Effector memory CD8-positive, alpha-beta T cell (primary cell): ENCODE data around the gene ANKRD28.
A peak's percentile ranks its signal among the peaks of the same experiment; 100 is the strongest.
"Not testable (repeated sequence)": the region's sequence is repeated elsewhere in the genome, so short reads cannot be mapped to it uniquely, and the experiment has no call there.

Experiments used
- ATAC-seq: fragments of 150-1000 bp; cut with Tn5 transposase; replicated peaks from 2 replicates; pipeline ENCODE4 v1.10.0; 2021; ENCODE audit warnings: mild to moderate bottlenecking, moderate library complexity
- DNase-seq, 3 experiments: peaks; one replicate each; pipeline ENCODE4 v3.0.0; 2021
- H3K27ac Mint-ChIP-seq, 2 donors: one replicate each; pipeline ENCODE4 v1.8.0; 2022; ENCODE audit warnings: mild to moderate bottlenecking in 2 of 2, mixed read lengths in 2 of 2, moderate library complexity in 2 of 2
- H3K27me3 Mint-ChIP-seq, 2 donors: one replicate each; pipeline ENCODE4 v1.8.0; 2022; ENCODE audit warnings: mixed read lengths in 2 of 2
- H3K36me3 Mint-ChIP-seq: one replicate; pipeline ENCODE4 v1.8.0; 2022; ENCODE audit warnings: mild to moderate bottlenecking, moderate library complexity, mixed read lengths; ENCODE audit not compliant: insufficient read depth
- H3K4me1 Mint-ChIP-seq, 2 donors: one replicate each; pipeline ENCODE4 v1.8.0; 2022; ENCODE audit warnings: low read depth in 2 of 2, mixed read lengths in 2 of 2
- H3K4me3 Mint-ChIP-seq, 2 donors: one replicate each; pipeline ENCODE4 v1.8.0; 2022; ENCODE audit warnings: mild to moderate bottlenecking in 2 of 2, mixed read lengths in 2 of 2, moderate library complexity in 2 of 2
- H3K9me3 Mint-ChIP-seq, 2 donors: one replicate each; pipeline ENCODE4 v1.8.0; 2022; ENCODE audit warnings: mixed read lengths in 2 of 2

ANKRD28 gene

DNA sequence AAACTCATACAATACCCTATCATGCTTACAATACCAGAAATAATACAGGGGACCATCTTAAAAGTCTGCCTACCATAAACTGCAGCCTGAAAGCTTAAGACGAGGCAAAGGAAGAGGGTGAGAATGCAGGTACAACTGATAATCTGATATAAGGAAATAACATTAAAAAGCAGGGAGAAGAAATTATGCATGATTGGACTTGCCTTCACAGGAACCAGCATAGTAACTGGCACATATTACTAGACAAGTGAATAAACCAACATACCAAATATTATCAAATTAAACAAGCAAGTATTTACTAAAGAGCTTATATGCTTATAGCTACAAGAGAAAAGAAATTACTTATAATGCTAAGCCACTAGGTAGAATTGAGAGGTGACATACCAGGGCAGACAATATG, 18.7 kb downstream of the ANKRD28 start:
- H3K36me3 Mint-ChIP-seq = peaks cover 43% of the 10 kb centered on the region
- H3K4me1 Mint-ChIP-seq = peaks cover 19 to 20% of the 10 kb centered on the region in 2 donors
- no peak overlapping the region for H3K27ac Mint-ChIP-seq
- H3K27me3 Mint-ChIP-seq = no peaks in the 10 kb centered on the region
- DNase-seq (no peak), ATAC-seq (no peak)
- no peaks in the 10 kb centered on the region for H3K9me3 Mint-ChIP-seq
- H3K4me3 Mint-ChIP-seq = no peak overlapping the region

DNA sequence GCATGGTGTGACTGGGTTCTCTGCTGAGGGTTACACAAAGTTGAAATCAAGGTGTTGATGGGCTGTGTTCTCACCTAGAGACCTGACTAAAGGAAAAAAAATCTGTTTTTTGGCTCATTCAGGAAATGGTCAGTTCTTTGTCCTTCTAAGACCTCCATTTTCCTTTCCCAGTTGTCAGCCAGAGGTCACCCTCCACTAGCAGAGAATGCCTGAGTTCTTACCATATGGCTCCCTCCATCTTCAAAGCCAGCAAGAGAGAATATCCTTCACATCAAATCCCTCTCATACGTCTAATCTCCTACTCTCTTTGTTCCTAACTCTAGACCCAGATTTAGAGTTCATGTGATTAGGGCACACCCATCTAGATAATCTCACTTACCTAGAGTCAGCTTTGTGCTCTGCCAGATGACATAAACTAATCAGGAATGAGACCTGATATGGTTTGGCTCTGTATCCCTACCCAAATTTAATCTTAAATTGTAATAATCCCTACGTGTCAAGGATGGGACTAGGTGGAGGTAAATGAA, 19.4 kb downstream of the ANKRD28 start:
- no peaks in the 10 kb centered on the region for H3K27me3 Mint-ChIP-seq

DNA sequence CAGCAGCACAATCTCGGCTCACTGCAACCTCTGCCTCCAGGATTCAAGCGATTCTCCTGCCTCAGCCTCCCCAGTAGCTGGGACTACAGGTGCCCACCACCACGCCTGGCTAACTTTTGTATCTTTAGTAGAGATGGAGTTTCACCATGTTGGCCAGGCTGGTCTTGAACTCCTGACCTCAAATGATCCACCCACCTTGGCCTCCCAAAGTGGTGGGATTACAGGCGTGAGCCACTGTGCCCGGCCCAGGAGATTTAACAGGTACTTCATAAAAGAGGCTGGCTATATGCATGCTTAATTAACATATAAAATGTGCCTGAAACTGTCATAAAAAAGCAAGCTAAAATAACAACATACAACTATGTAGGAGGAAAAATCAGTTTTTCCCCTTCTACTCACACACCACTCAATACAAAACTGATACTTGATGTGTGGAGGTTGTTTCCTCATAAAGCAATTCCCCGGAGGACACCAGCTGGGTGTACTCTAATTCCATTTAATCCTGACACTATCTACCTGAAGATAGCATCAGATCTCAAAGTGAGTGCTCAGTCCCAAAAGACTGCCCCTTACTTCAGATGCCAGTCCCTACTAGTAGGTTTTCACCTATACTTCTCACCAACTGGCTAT, 22.7 kb downstream of the ANKRD28 start:
- Mint-ChIP-seq H3K4me1 (peaks cover 26 to 28% of the 10 kb centered on the region in 2 donors), H3K27ac (peak overlapping the region in 1 of 2 donors; percentile 38), H3K36me3 (peaks cover 33% of the 10 kb centered on the region), H3K4me3 (peak overlapping the region in 1 of 2 donors; percentile 10)
- H3K27me3 Mint-ChIP-seq, ATAC-seq, H3K9me3 Mint-ChIP-seq, DNase-seq: not testable (repeated sequence)

More for the DNA sequence above, 19.4 kb downstream of the ANKRD28 start:
- peaks cover 41% of the 10 kb centered on the region for H3K36me3 Mint-ChIP-seq
- H3K4me1 Mint-ChIP-seq = peaks cover 18 to 25% of the 10 kb centered on the region in 2 donors
- ATAC-seq = peak; percentile 16
- no peak for DNase-seq
- no peak overlapping the region for H3K4me3 Mint-ChIP-seq
- H3K27ac Mint-ChIP-seq = peak overlapping the region in 1 of 2 donors; percentile 18
- H3K9me3 Mint-ChIP-seq = no peaks in the 10 kb centered on the region

DNA sequence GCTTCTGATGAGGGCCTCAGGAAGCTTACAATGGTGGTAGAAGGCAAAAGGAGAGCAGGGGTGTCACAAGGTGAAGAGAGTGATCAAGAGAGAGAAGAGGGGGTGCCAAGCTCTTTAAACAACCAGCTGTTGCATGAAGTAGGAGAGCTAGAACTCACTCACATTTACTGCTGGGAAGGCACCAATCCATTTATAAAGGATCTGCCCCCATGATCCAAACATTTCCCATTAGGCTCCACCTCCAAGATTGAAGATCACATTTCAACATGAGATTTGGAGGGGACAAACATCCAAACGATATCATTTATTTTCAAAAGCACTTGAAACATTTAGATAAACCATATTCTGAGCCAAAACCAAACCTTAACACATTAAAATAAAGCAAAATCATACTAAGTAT, 26.3 kb downstream of the ANKRD28 start:
- H3K4me3 Mint-ChIP-seq = no peak overlapping the region
- peaks cover 28% of the 10 kb centered on the region for H3K36me3 Mint-ChIP-seq
- ATAC-seq (no peak), DNase-seq (no peak)
- H3K27me3 Mint-ChIP-seq = no peaks in the 10 kb centered on the region
- peaks cover 19 to 31% of the 10 kb centered on the region in 2 donors for H3K4me1 Mint-ChIP-seq
- peak overlapping the region in 1 of 2 donors; percentile 14 for H3K27ac Mint-ChIP-seq
- H3K9me3 Mint-ChIP-seq = no peaks in the 10 kb centered on the region

DNA sequence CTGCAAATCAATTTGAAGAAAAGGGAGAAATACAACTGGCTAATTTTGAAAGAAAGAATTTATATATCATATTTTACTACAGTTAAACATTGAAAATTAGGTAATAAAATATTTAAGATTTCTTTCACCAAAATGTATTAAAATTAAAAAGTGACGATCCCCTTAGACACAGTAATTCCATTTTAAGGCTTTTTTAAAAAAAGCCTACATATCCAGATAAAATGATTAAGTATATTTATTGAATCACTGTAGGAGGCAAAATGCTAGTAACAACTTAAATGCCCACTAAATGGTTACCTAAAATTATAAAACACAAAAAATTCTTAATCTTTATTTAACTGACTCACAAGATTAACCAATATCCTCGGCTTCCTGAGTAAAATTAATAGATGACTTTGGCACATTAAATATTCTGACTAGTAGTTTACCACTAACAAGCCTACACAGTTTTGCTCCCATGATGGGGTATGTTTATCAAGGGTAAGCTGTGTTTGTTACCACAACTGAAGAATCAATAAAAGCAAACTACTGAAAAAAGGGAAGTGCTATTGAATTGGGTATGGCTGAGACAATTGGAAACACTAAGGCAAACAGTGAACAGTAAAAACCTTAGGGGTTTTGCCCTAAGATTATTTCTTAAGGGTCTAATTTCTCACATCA, 28.4 kb downstream of the ANKRD28 start:
- ATAC-seq (no peak), DNase-seq (no peak)
- Mint-ChIP-seq H3K36me3 (peaks cover 18% of the 10 kb centered on the region), H3K9me3 (no peaks in the 10 kb centered on the region), H3K27ac (no peak overlapping the region), H3K27me3 (no peaks in the 10 kb centered on the region), H3K4me1 (peaks cover 13 to 28% of the 10 kb centered on the region in 2 donors), H3K4me3 (no peak overlapping the region)

DNA sequence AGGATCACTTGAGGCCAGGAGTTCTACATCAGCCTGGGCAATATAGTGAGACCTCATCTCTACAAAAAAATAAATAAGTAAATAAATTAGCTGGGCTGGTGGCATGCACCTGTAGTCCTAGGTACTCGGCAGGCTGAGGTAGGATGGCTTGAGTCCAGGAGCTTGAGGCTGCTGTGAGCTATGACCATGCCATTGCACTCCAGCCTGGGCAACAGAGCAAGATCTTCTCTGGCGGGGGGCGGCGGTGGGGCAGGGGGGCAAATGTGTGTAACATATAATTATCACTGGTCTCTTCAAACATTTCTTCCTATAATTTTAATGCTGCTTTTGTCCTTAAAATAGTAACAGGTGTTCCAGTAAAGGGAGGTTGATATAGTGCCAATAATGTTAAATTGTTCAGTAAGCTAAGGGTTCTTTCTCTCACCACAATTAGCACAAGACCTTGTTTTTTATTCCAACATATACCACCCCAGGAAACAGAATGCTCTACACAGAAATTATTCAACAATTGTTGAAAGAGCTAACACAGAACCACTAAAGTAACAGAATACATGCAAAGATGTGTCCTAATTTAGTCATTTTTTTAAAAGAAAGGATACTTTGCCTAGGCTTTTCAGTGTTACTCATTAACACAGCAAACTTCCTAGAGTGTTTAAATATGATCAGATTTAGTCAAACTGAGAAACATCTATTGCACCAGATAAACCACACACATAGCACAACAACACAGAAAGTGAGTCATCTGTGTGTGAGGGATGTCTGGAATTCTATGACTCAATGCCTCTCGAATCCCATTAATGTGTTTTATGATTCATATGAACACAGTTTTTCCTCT, 29.1 kb downstream of the ANKRD28 start:
- H3K27ac Mint-ChIP-seq = peak overlapping the region in 1 of 2 donors; percentile 1
- no peak for DNase-seq
- peak; percentile 17 for ATAC-seq
- peaks cover 10 to 27% of the 10 kb centered on the region in 2 donors for H3K4me1 Mint-ChIP-seq
- H3K27me3 Mint-ChIP-seq = no peaks in the 10 kb centered on the region
- H3K36me3 Mint-ChIP-seq = peaks cover 20% of the 10 kb centered on the region
- H3K4me3 Mint-ChIP-seq = peak overlapping the region in 1 of 2 donors; percentile 18
- H3K9me3 Mint-ChIP-seq = no peaks in the 10 kb centered on the region

DNA sequence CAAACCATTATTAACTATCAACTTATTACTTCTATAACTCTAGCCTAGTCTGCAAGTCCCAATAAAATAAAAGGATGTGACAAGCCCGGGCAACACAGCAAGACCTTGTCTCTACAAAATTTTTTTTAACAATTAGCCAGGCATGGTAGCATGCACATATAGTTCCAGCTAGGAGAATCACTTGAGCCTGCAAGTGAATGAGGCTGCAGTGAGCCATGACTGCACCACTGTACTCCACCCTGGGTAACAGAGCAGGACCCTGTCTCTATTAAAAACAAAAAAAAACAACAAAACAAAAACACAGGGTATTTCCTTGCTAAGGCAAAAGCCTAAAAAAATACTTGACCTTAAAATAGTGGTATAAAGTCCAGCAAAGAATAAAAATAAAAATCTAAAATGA, 31.4 kb downstream of the ANKRD28 start:
- Mint-ChIP-seq H3K4me1 (peaks cover 8 to 18% of the 10 kb centered on the region in 2 donors), H3K9me3 (no peaks in the 10 kb centered on the region), H3K36me3 (peaks cover 28% of the 10 kb centered on the region), H3K4me3 (no peak overlapping the region), H3K27ac (no peak overlapping the region), H3K27me3 (no peaks in the 10 kb centered on the region)
- DNase-seq (no peak), ATAC-seq (no peak)

DNA sequence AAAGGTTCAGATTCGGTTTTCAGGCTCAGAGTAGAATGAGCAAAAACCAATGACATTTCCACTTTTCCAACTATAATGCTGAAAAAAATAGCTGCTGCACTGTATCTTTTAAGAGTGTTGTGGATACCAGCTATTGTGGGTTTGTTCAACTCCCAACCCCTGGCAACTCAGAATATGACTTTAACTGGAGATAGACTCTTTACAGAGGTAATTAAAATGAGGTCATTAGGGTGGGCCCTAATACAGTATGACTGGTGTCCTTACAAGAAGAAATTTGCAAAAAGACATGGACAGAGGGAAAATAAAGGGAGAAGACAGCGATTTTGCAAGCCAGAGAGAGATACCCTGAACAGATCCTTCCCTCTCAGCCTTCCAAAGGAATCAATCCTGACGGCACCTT, 39.5 kb downstream of the ANKRD28 start:
- Mint-ChIP-seq H3K27ac (no peak overlapping the region), H3K9me3 (no peaks in the 10 kb centered on the region), H3K4me3 (no peak overlapping the region), H3K36me3 (peaks cover 10% of the 10 kb centered on the region), H3K4me1 (peaks cover 4 to 13% of the 10 kb centered on the region in 2 donors), H3K27me3 (no peaks in the 10 kb centered on the region)
- ATAC-seq = no peak
- DNase-seq = no peak

DNA sequence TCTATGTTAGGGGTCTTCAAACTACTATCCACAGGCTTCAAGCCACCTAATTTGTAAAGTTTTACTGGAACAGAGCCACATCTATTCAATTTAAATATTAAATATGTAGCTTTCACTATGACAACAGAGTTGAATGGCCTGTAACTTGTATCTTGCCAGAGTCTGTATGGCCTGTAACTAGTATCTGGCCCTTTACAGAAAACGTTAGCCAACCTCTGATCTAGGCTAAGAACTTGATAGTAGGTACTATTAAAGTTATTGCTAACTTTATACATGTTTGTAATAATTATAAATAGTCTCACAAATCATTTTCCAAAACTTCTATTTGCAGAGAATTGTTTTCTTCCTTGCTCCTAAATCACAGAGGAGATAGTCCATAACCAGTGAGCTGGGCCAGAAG, 40.0 kb downstream of the ANKRD28 start:
- Mint-ChIP-seq H3K27me3 (no peaks in the 10 kb centered on the region), H3K36me3 (peaks cover 10% of the 10 kb centered on the region), H3K4me3 (no peak overlapping the region), H3K27ac (no peak overlapping the region), H3K4me1 (peaks cover 6 to 16% of the 10 kb centered on the region in 2 donors), H3K9me3 (no peaks in the 10 kb centered on the region)
- DNase-seq (no peak), ATAC-seq (no peak)

DNA sequence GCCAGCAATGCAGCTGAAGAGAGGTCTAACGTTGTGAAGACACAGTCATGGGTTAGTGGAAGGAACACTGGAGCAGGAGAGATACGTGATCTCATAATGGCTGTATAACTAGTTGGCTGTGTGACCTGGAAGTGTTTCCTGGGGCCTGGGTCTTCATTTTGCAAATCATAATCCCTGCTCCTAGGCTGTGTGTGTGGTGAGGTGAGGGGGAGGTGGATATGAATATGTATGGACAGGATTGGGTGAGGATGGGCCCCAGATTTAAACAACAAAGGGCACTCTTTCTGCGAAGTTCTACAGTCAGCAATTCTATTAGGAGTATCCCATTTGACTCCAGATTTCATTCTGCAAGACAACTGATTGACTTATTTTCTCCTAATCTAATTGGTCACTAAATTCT, 41.3 kb downstream of the ANKRD28 start:
- H3K36me3 Mint-ChIP-seq = peaks cover 6% of the 10 kb centered on the region
- H3K27me3 Mint-ChIP-seq = no peaks in the 10 kb centered on the region
- no peak overlapping the region for H3K27ac Mint-ChIP-seq

DNA sequence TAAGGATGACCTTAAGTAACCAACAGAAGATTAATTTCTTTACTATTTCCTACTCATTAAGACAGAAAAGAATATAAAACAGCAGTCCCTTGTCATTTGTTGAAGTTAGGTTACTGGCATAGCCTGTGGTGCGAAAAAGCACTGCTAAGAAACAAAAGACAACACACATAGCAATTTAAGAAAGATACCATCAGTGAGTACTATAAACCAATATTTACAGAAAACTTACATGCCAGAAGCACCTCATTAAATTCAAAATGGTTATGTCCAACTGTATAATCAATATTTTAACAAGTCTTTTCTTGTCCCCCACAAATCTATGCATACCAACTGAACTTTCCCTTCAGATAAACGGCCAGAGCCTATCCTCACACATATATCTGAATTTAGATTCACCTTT, 42.0 kb downstream of the ANKRD28 start:
- Mint-ChIP-seq H3K9me3 (no peaks in the 10 kb centered on the region), H3K27ac (peak overlapping the region; percentile 16 to 49)

More for the DNA sequence above, 41.3 kb downstream of the ANKRD28 start:
- H3K9me3 Mint-ChIP-seq = no peaks in the 10 kb centered on the region
- H3K4me3 Mint-ChIP-seq = no peak overlapping the region
- H3K4me1 Mint-ChIP-seq = peaks cover 8 to 18% of the 10 kb centered on the region in 2 donors
- DNase-seq (no peak), ATAC-seq (no peak)

DNA sequence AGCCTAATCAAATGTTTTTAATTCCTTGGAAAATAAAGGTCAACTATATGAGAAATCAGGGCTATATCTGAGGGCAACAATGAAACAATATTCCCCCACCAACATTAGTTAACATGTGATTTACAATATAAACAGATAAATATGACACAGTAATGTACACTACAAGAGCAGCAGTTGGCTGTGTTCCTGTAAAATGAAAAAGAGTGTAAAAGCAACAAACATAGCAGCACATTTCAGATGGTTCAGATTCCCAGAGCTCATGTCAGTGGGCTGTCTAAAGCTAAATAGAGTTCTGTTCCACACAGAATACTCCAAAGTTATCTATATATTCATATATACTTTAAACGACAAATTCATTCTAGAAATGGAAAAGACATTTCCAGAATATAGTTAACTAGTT, 42.6 kb downstream of the ANKRD28 start:
- DNase-seq (no peak), ATAC-seq (no peak)
- Mint-ChIP-seq H3K27ac (peak overlapping the region in 1 of 2 donors; percentile 16), H3K4me1 (peaks cover 8 to 18% of the 10 kb centered on the region in 2 donors), H3K27me3 (no peaks in the 10 kb centered on the region), H3K36me3 (peaks cover 5% of the 10 kb centered on the region), H3K9me3 (no peaks in the 10 kb centered on the region), H3K4me3 (no peak overlapping the region)

More for the DNA sequence above, 42.0 kb downstream of the ANKRD28 start:
- peaks cover 5% of the 10 kb centered on the region for H3K36me3 Mint-ChIP-seq
- peaks cover 8 to 18% of the 10 kb centered on the region in 2 donors for H3K4me1 Mint-ChIP-seq
- H3K4me3 Mint-ChIP-seq = no peak overlapping the region
- DNase-seq (no peak), ATAC-seq (no peak)
- H3K27me3 Mint-ChIP-seq = no peaks in the 10 kb centered on the region

DNA sequence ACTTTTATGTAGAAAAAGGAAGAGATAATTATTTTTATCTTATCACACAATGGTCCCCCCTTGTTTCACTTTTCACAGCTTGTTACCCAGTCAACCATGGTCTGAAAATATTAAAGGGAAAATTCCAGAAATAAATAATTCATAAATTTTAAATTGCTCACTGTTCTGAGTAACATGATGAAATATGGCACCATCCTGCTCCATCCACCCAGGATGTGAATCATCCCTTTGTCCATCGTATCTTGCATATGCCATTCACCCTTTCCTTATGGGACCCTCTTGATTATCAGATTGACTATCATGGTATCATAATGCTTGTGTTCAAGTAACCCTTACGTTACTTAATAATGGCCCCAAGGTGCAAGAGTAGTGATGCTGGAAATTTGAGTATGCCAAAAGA, 43.7 kb downstream of the ANKRD28 start:
- Mint-ChIP-seq H3K9me3 (no peaks in the 10 kb centered on the region), H3K36me3 (peaks cover 11% of the 10 kb centered on the region), H3K4me3 (no peak overlapping the region), H3K27ac (no peak overlapping the region), H3K27me3 (no peaks in the 10 kb centered on the region), H3K4me1 (peaks cover 8 to 14% of the 10 kb centered on the region in 2 donors)
- DNase-seq (no peak), ATAC-seq (no peak)
